Activated effector memory CD4-positive, alpha-beta T cell treated with anti-CD3 and anti-CD28 coated beads, Interleukin-2, amount 50 U/mL, for 16 hours (primary cell): ENCODE data around the gene APOB.
"Not testable (repeated sequence)": the region's sequence is repeated elsewhere in the genome, so short reads cannot be mapped to it uniquely, and the experiment has no call there.

ENCODE experiments used
- DNase-seq: peaks from one replicate; pipeline ENCODE4 v3.0.0-alpha.2; 2020

APOB gene

DNA sequence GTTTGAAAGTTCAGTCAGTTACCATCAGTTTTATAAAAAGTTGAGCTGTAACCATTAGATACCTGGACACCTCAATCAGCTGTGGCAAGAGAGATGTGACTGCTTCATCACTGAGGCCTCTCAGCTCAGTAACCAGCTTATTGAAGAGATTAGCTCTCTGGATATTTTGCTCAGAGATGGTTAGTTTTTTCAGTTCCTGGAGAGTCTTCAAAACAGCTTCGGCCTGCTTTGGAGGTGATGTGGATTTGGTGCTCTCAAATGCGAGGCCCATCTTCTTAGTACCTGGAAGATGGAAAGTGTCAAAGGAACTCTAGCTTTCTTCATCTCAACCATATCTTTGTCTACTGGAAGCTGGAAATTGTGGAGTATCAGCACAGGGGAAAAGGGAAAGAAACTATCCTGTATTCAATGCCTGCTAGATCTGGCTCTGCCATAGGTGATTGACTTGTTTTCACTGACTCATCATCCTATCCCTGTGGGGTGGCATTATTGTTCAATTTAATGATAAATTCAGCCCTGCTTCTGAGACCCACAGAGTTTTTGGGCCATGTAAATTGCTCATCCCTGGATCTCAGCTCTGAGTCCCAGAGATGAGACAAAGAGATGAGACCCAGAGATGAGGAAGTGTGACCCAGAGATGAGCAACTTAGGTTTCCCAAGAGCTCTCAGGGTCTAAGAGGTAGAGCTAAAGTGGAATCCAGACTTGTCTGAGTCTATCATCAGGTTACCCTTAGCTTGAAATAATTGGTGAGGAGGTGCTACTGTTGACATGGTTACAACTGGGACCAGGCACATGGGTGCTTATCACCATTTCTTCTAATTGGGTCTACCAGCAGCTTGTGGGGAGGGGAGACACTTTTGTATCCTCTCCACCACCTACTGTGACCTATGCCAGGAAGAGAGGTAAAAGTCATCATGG lies 10.4 kb downstream of the APOB start:
- no peak for DNase-seq

DNA sequence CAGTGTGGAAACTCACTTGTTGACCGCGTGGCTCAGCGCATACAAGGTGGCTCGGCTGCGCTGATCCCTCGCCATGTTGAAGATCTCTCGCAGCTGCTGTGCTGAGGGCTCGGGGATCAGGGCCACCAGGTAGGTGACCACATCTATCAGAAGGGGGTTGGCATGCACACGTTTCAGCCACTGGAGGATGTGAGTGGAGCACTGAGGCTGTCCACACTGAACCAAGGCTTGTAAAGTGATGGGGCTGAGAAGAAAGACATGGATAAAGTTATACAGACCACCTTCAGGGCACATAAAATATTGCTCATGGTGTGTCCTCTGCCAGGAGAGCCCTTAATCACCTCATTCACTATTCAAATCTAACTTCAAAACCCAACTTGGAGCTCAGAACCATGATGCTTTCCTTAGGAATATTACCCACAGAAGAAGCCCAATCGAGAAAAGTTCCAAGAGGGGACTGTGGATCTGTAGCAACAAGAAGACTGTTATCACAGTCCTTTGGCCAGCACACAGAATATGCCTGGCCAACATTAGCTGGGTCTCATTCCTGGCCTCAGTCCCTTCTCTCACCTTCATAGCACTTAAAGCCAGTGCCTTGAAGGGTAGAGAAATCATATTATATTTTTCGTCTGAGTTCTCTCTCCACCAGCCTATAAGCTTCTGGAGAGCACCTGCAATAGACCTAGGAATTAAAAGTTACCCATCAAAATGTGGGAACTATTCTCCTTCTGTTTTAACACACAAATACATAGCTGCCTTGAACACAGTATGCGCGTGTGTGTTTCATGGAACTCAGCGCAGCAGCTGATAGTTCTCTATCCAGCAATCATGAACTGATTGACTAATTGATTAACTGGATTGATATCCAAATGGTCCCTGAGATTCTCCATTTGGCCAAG lies 11.3 kb downstream of the APOB start:
- DNase-seq, result no peak

DNA sequence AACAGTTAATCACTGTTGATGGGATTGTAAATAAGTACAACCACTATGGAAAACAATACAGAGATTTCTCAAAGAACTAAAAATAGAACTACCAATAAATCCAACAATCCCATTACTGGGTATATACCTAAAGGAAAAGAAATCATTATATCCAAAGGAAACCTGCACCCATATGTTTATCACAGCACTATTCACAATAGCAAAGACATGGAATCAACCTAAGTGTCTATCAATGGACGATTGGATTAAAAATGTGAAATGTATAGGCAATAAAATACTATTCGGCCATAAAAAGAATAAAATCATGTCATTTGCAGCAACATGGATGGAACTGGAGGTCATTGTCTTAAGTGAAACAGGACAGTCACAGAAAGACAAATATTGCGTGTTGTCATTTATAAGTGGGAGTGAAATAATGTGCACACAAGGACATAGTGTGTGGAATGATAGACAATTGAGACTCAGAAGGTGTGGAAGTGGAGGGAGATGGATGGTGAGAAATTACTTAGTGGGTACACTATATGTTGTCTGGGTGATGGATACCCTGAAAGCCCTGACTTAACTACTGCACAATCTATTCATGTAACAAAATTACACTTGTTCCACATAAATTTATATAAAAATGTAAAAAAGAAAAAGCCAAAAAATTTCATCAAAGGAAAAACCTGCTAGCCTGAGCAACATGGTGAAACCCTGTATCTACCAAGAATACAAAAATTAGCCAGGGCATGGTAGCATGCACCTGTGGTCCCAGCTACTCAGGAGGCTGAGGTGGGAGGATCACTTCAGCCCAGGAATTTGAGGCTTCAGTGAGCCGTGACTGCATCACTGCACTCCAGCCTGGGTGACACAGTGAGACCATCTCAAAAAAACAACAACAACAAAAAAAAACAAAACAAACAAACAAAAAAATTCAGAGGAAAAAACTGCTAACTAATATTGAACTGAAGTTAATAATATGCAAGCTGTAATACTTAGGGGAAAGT lies 12.6 kb downstream of the APOB start:
- DNase-seq, result no peak

DNA sequence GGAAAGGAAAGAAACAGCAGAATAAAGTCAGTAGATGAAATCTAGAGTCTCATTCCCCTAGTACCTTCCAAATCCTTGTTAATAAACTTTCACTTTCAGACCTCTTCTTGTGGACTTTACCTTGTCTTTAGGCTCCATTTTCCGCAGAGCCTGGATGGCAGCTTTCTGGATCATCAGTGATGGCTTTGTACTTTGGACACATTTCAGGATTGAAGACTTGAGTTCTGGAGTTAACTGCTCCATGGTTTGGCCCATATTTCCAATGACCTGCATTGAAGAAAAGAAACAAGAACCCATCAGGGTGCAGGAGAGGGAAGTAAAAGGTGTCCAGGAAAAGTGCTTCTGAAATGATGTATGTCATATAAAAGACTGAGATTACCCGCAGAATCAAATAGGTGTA lies 14.4 kb downstream of the APOB start:
- no peak for DNase-seq

DNA sequence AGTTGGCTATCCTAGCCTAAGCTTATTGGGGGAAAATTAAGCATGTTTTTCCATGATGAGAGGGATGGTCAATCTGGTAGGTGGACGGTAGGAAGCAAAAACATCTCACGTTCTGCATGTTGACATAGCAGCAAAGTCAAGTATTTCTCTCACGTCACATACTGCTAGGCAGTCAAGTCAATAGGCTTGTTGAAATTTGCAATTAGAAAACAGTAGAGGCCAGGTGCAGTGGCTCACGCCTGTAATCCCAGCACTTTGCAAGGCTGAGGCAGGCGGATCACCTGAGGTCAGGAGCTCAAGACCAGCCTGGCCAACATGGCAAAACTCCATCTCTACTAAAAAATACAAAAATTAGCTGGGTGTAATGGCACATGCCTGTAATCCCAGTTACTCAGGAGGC lies 14.9 kb downstream of the APOB start:
- DNase-seq, result not testable (repeated sequence)

DNA sequence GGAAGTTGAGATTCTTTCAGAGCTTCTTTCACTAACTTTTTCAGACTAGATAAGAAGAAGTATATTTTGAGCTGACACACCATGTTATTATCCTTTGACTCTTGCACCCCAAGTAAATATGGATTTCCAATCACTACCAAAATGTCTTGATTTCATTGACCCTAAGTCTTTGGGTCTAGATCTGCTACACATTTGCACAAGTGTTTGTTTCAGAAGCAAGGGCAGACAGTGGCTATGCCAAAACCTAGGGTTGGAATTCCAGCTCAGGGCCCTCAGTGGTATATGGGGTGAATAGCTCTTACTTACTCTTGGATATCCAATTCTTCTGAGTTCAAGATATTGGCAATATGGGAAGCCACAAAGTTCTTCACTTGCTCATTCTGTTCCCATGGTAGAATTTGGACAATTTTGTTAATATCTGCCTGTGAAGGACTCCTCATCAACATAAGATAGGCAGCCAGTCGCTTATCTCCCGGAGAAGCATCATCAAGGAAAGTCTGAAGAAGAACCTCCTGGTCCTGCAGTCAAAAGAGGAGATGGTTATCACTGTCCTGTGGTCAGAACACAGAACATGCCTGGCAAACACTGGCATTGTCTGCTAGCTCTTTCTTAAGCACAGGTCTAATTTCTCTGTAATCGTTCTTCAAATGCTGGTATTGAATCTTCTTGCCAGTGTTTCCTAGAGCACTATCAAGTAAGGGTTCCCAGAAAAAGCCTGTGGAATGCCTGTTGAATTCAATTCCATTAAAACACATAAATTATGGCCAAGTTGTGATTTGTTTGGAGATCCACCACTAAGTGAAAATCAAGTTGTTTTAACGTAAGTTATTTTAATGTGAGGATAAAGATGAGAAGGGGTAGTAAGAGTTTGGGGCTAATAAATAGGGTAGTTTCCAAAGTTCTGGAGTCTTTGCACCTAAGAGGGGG lies 15.6 kb downstream of the APOB start:
- DNase-seq, result no peak

DNA sequence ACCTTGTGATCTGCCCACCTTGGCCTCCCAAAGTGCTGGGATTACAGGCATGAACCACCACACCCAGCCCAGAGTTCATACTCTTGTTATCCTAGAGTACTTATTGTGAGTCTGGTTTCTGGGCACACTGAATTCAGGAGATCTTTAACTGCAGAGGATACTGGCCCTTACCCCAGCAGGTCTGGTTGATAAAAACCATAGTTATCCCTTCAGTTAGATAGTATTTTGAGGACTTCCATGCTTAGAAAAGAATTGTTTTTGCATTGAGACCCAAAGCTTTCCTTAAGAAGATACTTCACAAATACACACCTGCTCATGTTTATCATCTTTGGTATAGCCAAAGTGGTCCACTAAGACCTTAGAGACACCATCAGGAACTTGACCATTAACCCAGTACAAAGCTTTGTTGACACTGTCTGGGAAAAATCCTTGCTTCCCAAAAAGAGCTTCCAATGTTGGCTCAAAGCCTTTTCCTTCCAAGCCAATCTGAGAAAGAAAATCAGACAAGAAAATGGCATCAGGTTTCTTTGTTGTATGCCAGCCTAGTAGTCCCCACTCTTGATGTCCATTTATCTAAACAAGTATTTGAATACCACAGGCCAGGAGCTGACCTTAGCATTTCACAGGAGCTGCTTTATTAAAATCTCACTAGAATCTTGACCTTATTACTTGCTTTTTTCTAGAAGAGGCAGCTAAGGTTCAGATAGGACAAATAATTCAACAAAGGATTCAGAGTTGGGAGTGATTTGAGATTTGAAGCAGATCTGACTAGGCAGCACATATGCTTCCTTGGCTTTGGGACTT lies 17.2 kb downstream of the APOB start:
- DNase-seq, result no peak

DNA sequence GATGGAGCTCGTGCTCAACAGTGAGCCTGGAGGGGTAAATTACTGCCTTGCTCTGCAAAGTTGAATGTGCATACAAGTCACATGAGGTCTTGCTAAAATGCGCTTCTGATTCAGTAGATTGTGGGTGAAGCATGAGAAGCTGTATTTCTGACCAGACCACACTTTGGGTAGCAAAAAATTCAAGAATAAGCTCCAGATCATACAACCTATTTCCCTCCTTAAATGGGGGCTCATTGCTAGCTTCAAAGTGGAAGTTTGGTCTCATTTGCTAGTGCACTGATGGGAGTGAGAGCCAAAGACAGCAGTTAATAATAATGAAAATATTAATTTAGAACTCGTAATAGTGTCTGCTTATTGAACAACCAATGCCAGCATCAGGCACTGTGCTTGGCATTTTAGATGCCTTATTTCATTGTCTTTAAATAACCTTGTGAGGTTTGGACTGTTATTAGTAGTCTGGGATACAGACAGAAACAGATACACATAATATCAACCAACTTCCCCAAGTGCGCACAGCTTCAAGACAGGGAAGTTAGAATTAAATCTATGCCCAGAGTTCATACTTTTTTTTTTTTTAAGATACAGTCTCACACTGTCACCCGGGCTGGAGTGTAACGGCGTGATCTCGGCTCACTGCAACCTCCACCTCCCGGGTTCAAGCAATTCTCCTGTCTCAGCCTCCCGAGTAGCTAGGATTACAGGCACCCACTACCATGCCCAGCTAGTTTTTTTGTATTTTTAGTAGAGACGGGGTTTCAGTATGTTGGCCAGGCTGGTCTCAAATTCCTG lies 18.0 kb downstream of the APOB start:
- no peak for DNase-seq

DNA sequence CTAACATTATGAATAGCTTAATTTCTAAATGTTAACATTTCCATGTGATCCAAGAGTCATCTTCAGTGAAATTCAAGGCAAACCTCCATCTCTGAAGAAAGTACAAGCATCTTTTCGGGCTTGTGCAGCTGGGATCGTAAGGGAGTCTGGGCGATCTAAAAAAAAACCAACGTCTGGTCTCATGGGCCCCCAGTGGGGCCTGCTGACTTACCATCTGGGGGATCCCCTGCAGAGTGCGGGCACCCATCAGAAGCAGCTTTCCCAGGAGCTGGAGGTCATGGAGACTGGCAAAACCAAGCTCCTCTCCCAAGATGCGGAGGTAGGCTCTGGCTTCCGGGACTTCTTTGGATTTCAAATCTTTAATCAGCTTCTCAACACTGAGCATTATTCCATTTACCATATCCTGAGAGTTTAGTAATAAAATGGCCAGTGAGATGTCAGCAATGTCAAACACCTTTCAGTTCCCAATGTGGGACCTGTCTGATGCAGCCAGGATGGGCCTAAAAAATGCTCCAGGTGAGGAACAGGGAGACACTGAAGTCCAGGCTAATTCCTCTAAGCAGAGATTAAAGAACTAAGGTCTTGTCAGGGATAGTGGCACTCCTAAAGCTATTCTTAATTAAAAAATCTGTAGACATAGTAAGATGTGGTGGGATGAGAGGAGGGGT lies 19.0 kb downstream of the APOB start:
- no peak for DNase-seq

DNA sequence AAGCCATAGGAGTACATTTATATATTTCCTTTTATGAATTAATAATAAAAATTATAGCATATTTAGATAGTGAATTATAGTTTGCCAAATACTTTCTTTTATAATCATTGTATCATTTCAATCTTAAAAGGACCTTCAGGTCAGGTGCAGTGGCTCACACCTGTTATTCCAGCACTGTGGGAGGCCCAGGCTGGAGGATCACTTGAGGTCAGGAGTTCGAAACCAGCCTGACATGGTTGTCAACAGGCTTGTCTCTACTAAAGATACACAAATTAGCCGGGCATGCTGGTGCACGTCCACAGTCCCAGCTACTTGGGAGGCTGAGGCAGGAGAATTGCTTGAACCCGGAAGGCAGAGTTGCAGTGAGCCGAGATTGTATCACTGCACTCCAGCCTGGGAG lies 19.7 kb downstream of the APOB start:
- no peak for DNase-seq

DNA sequence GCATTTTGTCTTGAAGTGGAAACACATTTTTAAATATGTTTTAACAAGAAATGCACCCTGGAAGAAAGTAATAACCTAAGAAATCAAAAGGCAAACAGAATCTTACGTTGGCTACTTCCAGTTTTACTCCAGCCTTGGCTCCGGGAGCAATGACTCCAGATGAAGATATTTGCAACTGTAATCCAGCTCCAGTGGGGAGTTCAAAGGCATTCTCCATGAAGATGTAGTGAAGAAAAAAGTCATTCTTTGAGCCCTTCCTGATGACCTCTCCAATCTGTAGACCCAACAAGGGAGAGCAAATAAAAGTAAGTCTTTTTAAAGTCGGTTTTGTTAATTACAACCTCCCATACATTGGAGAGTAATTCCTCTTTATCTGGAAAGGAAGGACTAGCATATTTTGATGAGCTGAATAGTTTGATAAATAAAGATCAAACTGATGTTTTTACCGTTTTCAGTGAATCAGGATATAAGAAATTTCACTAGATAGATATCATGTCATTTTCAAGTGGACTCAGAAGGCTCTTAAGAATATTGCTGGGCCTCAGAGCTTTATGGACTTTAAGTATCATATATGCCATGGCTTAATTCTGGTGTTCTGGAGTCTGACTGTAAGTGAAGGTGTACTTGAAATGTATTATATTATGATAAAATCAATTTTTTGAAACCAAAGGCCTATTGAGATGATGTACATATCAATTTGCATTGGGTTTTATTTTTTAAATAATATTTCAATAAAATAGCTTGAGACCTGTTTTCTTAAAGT lies 20.3 kb downstream of the APOB start:
- DNase-seq, result no peak

DNA sequence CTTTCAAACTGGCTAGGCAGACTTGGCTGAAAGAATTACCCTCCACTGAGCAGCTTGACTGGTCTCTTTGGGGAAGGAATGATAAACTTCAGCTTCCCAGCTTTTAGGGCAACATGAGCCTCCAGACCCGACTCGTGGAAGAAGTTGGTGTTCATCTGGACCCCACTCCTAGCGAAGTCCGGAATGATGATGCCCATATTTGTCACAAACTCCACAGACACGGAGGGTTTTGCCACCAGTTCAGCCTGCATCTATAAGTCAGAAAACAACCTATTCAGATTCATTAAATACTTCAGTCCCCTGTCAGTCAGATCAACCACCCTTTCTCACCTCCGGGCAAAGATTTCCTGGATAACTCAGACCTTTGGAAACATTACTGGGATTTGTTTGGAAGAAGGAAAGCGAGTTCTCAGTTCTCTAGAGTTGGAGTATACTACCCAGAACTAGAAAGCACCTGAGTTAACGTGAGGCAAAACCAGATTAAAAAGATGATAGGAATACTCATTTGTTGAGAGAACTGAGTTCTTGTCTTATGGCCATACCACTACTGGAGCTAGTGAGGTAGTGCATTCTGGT lies 21.0 kb downstream of the APOB start:
- no peak for DNase-seq

DNA sequence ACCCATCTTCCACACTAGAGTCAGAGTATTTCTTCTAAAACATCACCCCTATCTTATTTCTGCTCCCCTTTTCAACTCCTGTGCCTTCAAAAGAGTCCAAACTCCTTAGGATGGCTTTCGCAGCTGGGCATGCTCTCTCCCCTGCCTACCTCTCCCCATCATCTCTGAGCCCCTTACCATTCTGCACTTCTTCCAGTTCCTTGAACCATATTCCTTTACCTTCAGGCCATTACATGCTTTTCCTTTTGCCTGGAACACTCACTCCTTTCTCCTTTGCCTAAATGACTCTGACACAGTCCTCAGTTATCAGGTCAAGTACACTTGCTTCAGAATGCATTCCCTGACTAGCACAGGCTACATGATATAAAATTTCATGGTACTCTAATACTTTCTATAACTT lies 22.4 kb downstream of the APOB start:
- no peak for DNase-seq

DNA sequence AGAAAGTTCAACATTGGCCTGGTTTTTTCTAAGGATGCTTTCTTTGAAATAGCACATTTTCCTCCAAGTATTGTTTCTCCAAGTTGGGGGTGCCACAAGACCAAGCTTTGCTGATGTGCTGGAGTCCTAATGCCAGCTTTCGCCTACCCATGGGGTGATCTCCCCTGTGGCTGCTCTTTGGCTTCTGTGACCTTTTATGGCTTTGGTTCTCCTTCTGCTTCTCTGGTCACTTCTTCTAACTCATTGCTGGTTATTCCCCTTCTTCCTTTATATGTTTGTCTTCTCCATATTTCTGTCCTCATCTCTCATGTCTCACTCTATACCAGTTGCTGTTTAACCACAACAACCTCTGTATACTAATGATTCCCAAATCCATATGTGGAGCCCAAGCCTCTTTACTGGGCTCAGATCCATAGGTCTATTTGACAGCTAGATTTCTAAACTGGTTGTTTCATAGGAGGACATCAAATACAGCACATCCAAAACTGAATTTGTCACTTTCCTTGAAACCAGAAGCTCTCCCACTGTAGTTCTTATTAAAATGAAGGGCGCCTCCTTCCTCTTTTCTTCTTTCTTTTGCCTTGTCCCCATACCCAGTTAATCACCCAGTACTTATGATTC lies 23.1 kb downstream of the APOB start:
- DNase-seq, result no peak

DNA sequence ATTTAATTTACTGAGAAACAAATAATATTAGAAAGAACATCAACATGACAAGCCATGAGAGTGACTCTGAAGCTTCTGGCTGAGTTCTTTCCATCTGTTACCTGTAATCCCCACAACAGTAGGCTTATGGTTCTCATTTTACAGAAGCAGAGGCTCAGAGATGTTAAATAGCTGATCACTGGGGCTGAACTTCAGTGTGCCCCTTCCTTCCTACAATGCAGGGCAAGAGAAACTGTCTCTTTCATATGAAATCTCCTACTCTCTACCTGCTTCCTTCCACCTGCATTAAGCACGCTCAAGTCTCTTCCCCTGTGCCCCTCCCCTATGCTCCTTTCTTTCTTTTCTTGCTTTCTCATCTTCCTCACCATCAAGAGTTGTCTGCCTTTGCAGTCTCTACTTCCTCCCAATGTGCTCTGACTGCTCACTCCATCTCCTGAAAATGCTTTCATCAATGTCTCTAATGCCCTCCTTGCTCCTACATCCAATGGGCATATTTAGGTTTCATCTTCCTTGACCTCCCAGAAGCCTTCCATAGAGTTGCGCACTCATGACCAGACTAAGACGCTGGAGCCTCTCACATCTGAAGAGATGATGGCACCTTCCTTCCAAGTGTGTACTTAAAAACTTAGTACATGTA lies 23.7 kb downstream of the APOB start:
- no peak for DNase-seq

DNA sequence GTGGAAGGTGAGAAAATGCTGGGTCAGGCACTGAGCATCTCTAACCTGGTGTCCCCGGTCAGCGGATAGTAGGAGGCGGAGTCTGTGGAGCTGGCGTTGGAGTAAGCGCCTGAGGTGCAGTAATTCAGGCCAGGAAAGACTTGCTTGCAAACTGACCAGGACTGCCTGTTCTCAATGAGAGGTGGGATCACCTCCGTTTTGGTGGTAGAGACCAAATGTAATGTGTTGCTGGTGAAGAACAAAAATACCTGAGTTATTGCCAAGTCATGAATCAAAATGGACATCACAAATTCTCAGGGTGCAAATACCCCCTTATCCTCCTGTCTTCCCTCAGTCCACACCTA lies 24.2 kb downstream of the APOB start:
- DNase-seq, result no peak

DNA sequence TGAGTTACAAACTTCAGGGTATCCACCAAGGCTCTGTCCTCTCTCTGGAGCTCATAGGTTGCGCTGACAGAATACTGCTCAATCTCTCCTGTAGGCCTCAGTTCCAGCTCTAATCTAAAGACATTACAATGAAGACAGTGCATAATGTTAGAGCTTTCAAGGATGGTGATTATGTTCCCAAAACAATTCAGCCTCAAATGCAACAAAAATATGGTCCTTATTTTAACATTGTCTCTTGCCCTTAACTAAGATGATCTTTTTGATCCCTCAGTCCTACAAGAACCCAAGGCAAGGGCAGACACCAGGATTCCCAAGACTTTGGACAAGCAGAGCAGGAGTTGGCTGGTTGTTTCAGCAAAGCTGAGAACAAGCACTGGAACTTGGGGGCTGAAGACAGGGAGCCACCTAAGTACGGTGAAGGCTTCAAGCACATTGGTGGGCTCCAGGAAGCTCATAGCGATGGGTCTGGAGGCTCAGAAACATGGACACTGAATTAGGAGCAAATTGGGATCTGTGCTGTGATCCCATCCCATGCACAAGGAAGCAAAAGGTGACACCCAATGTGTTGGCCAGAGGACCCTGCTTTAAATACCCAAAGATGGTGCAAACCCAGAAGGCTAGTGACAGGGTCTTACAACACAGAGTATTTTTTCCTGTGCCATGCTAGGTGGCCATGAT lies 24.7 kb downstream of the APOB start:
- no peak for DNase-seq
